DOHH2 (cell line): ENCODE measurements around the gene QRFP.

Source experiments
- H3F3A ChIP-seq: fragments of 200-600 bp; sonication (generic), shearing (Covaris generic); 2 replicates; pipeline ENCODE4 v1.6.0; 2016; ENCODE audit warnings: antibody characterized with exemption, mild to moderate bottlenecking; ENCODE audit not compliant: control insufficient read depth, insufficient read depth
- H3K27ac ChIP-seq: fragments of 200-600 bp; sonication (generic); 2 replicates; pipeline ENCODE4 v1.5.1; 2014; ENCODE audit warnings: low read depth, mild to moderate bottlenecking, low read length, moderate library complexity
- H3K27me3 ChIP-seq: fragments of 200-600 bp; sonication (generic); 2 replicates; pipeline ENCODE4 v1.6.1; 2014; ENCODE audit warnings: mild to moderate bottlenecking, low read length, mixed read lengths; ENCODE audit not compliant: control insufficient read depth
- H3K36me3 ChIP-seq: fragments of 200-600 bp; sonication (generic); 2 replicates; pipeline ENCODE4 v1.6.1; 2014; ENCODE audit warnings: mild to moderate bottlenecking, low read length, moderate library complexity, mixed read lengths; ENCODE audit not compliant: control insufficient read depth
- H3K4me1 ChIP-seq: fragments of 200-600 bp; sonication (generic); 2 replicates; pipeline ENCODE4 v1.6.1; 2014; ENCODE audit warnings: mild to moderate bottlenecking, low read length, mixed read lengths; ENCODE audit not compliant: control insufficient read depth
- H3K4me2 ChIP-seq: fragments of 200-600 bp; sonication (generic); 2 replicates; pipeline ENCODE4 v1.6.0; 2014; ENCODE audit warnings: mild to moderate bottlenecking, low read length, moderate library complexity
- H3K4me3 ChIP-seq: fragments of 200-600 bp; sonication (generic); 2 replicates; pipeline ENCODE4 v1.5.1; 2014; ENCODE audit warnings: mild to moderate bottlenecking, low read length, mixed read lengths
- H3K79me2 ChIP-seq: fragments of 200-600 bp; sonication (generic); 2 replicates; pipeline ENCODE4 v1.6.1; 2014; ENCODE audit warnings: mild to moderate bottlenecking, low read length, mixed read lengths; ENCODE audit not compliant: control insufficient read depth
- H3K9me2 ChIP-seq: fragments of 200-600 bp; sonication (generic); replicated peaks from 2 replicates; pipeline ENCODE4 v1.6.1; 2014; ENCODE audit warnings: mild to moderate bottlenecking, low read length, mixed read lengths; ENCODE audit not compliant: control insufficient read depth
- H3K9me3 ChIP-seq: fragments of 200-600 bp; sonication (generic); 2 replicates; pipeline ENCODE4 v1.6.1; 2014; ENCODE audit warnings: antibody characterized with exemption, low read length, mixed read lengths; ENCODE audit not compliant: control insufficient read depth, insufficient read depth
- H4K20me1 ChIP-seq: fragments of 200-600 bp; sonication (generic); 2 replicates; pipeline ENCODE4 v1.6.0; 2014; ENCODE audit warnings: low read depth, mild to moderate bottlenecking, antibody characterized with exemption, low read length, moderate library complexity; ENCODE audit not compliant: control insufficient read depth, insufficient read depth
- CTCF ChIP-seq: fragments of 200-600 bp; sonication (generic); IDR thresholded peaks from one replicate; pipeline ENCODE4 v1.5.1; 2014; ENCODE audit warnings: antibody characterized with exemption, mild to moderate bottlenecking, low read depth, low read length; ENCODE audit not compliant: poor library complexity, severe bottlenecking
- EZH2phosphoT487 ChIP-seq: fragments of 200-600 bp; sonication (generic); IDR thresholded peaks from 2 replicates; pipeline ENCODE4 v1.6.1; 2017; ENCODE audit warnings: borderline replicate concordance, mild to moderate bottlenecking, antibody characterized with exemption, low read length, moderate library complexity, mixed read lengths

QRFP gene

GRCh38 chr9:130874783-130875182 is 21.8 kb downstream of the QRFP start:
- no peak overlapping the region for H3K4me2 ChIP-seq
- no peaks in the 10 kb centered on the region for H3K9me2 ChIP-seq
- H3K9me3 ChIP-seq = no peaks in the 10 kb centered on the region
- H3K4me1 ChIP-seq = peaks cover 6% of the 10 kb centered on the region; the same call in 1 of the 2 replicates
- no peak overlapping the region for H3K27ac ChIP-seq
- H3K79me2 ChIP-seq = no peaks in the 10 kb centered on the region
- H4K20me1 ChIP-seq = no peaks in the 10 kb centered on the region
- H3K4me3 ChIP-seq = no peak overlapping the region
- no peaks in the 10 kb centered on the region for H3K27me3 ChIP-seq
- TF ChIP-seq CTCF (no peak), EZH2phosphoT487 (no peak)
- no peaks in the 10 kb centered on the region for H3F3A ChIP-seq
- peaks cover 45% of the 10 kb centered on the region for H3K36me3 ChIP-seq

- Histone ChIP-seq H3K79me2 (no peaks in the 10 kb centered on the region), H3K9me3 (no peaks in the 10 kb centered on the region), H3K4me3 (no peak overlapping the region), H3K27ac (no peak overlapping the region), H3K36me3 (peaks cover 38% of the 10 kb centered on the region), H3K9me2 (no peaks in the 10 kb centered on the region), H3K4me1 (peaks cover 6% of the 10 kb centered on the region; the same call in 1 of the 2 replicates), H4K20me1 (no peaks in the 10 kb centered on the region), H3K27me3 (no peaks in the 10 kb centered on the region), H3F3A (0 out of 2 replicates have a peak, but pooled peaks cover 3% of the 10 kb centered on the region), H3K4me2 (no peak overlapping the region)
- TF ChIP-seq CTCF (no peak), EZH2phosphoT487 (no peak)
These were observed 22.6 kb downstream of the QRFP start for GRCh38 chr9:130873966-130874365.

- no peak for TF ChIP-seq CTCF
- TF ChIP-seq EZH2phosphoT487 = no peak
- H3K27ac ChIP-seq = no peak overlapping the region
- peaks cover 32% of the 10 kb centered on the region for H3K36me3 ChIP-seq
- peaks cover 6% of the 10 kb centered on the region; the same call in 1 of the 2 replicates for H3K4me1 ChIP-seq
- H3K4me2 ChIP-seq = no peak overlapping the region
- no peaks in the 10 kb centered on the region for H3K27me3 ChIP-seq
- H4K20me1 ChIP-seq = no peaks in the 10 kb centered on the region
- H3F3A ChIP-seq = 0 out of 2 replicates have a peak, but pooled peaks cover 3% of the 10 kb centered on the region
- H3K79me2 ChIP-seq = no peaks in the 10 kb centered on the region
- H3K9me3 ChIP-seq = no peaks in the 10 kb centered on the region
- no peak overlapping the region for H3K4me3 ChIP-seq
- H3K9me2 ChIP-seq = no peaks in the 10 kb centered on the region
These were observed 23.6 kb downstream of the QRFP start for GRCh38 chr9:130872912-130873503.
